Activated CD4-positive, alpha-beta T cell treated with anti-CD3 and anti-CD28 coated beads, Interleukin-2, amount 10 ng/mL, durations not matched to agents 7 days and 5 days (primary cell): ENCODE measurements around the gene HOXC9. TPM values are rescaled to one million over a fixed set of nuclear protein-coding genes. Genes with fewer than 3 reads are reported as not detected.

Source experiments
- CTCF ChIA-PET: fragments of 350-600 bp; sonication (Branson Sonifier 250); formaldehyde crosslinking; loops from one replicate; lab custom pipeline; 2021; ENCODE audit warnings: antibody characterized with exemption; lab: Charles Lee
- POLR2A ChIA-PET: fragments of 350-600 bp; sonication (Branson Sonifier 250); formaldehyde crosslinking; loops from one replicate; lab custom pipeline; 2021; ENCODE audit warnings: antibody characterized with exemption; lab: Charles Lee
- DNase-seq: peaks from one replicate; pipeline ENCODE4 v3.0.0-alpha.2; 2020
- H3K27ac Mint-ChIP-seq: one replicate; pipeline ENCODE4 v1.8.0; 2021; ENCODE audit warnings: mild to moderate bottlenecking, moderate library complexity, mixed read lengths
- H3K27me3 Mint-ChIP-seq: one replicate; pipeline ENCODE4 v1.8.0; 2021; ENCODE audit warnings: mixed read lengths
- H3K36me3 Mint-ChIP-seq: one replicate; pipeline ENCODE4 v1.8.0; 2021; ENCODE audit warnings: low read depth, mixed read lengths
- H3K4me1 Mint-ChIP-seq: one replicate; pipeline ENCODE4 v1.8.0; 2021; ENCODE audit warnings: mixed read lengths
- H3K4me3 Mint-ChIP-seq: one replicate; pipeline ENCODE4 v1.8.0; 2021; ENCODE audit warnings: mild to moderate bottlenecking, moderate library complexity, mixed read lengths
- H3K9me3 Mint-ChIP-seq: one replicate; pipeline ENCODE4 v1.8.0; 2021; ENCODE audit warnings: mixed read lengths
- total RNA-seq, 2 experiments: library from RNA; stranded (reverse); gene quantifications; one replicate each; pipeline ENCODE4 v1.2.3, GENCODE V29; 2021

The HOXC9 gene
- total RNA-seq, 2 experiments from 2014 or later: not detected

GRCh38 chr12:53997204-53998109, 2.5 kb upstream of the HOXC9 start:
- no peaks in the 10 kb centered on the region for H3K36me3 Mint-ChIP-seq
- H3K27ac Mint-ChIP-seq: no peak overlapping the region
- no peak overlapping the region for H3K4me3 Mint-ChIP-seq

GRCh38 chr12:53998110-53998899, 1.7 kb upstream of the HOXC9 start:
- Mint-ChIP-seq H3K27ac (no peak overlapping the region), H3K36me3 (no peaks in the 10 kb centered on the region), H3K9me3 (no peaks in the 10 kb centered on the region), H3K27me3 (peaks cover 98% of the 10 kb centered on the region), H3K4me1 (peaks cover 20% of the 10 kb centered on the region), H3K4me3 (no peak overlapping the region)
- ChIA-PET CTCF (interaction anchor here (0.6 to 1.2 kb wide), 3 partner anchors 8 to 216 kb away, joined by 3 to 4 read pairs (median 3); partner anchors contain the start of gene HOXC10), POLR2A (no interaction called here)
- DNase-seq: no peak

More at GRCh38 chr12:53997204-53998109, 2.5 kb upstream of the HOXC9 start:
- POLR2A ChIA-PET: no interaction called here
- Mint-ChIP-seq H3K9me3 (no peaks in the 10 kb centered on the region), H3K4me1 (peaks cover 18% of the 10 kb centered on the region), H3K27me3 (peaks cover 98% of the 10 kb centered on the region)
- no peak for DNase-seq
- CTCF ChIA-PET: interaction anchor here (0.6 to 1.2 kb wide), 5 partner anchors 9 to 217 kb away, joined by 3 to 4 read pairs (median 3); partner anchors contain the start of gene HOXC10

- POLR2A ChIA-PET: no interaction called here
Measured at GRCh38 chr12:53998900-53999236, 1.1 kb upstream of the HOXC9 start.

GRCh38 chr12:53999559-54000115, 324 bp upstream of the HOXC9 start:
- peaks cover 98% of the 10 kb centered on the region for H3K27me3 Mint-ChIP-seq
- ChIA-PET POLR2A (no interaction called here), CTCF (interaction anchor here (0.6 to 1.7 kb wide), 7 partner anchors 11 to 208 kb away, joined by 3 to 4 read pairs (median 3); no protein-coding TSS in a partner anchor)
- H3K4me3 Mint-ChIP-seq: peak overlapping the region; percentile 16
- H3K9me3 Mint-ChIP-seq: no peaks in the 10 kb centered on the region
- peaks cover 17% of the 10 kb centered on the region for H3K4me1 Mint-ChIP-seq
- no peak for DNase-seq
- H3K36me3 Mint-ChIP-seq: peaks cover 1% of the 10 kb centered on the region
- peak overlapping the region; percentile 31 for H3K27ac Mint-ChIP-seq

More at GRCh38 chr12:53998900-53999236, 1.1 kb upstream of the HOXC9 start:
- peaks cover 98% of the 10 kb centered on the region for H3K27me3 Mint-ChIP-seq
- H3K4me1 Mint-ChIP-seq: peaks cover 20% of the 10 kb centered on the region
- CTCF ChIA-PET: interaction anchor here (1.4 to 1.7 kb wide), 2 partner anchors 11 to 45 kb away, joined by 4 read pairs; no protein-coding TSS in a partner anchor
- no peak for DNase-seq
- H3K27ac Mint-ChIP-seq: no peak overlapping the region
- H3K9me3 Mint-ChIP-seq: no peaks in the 10 kb centered on the region
- no peak overlapping the region for H3K4me3 Mint-ChIP-seq
- H3K36me3 Mint-ChIP-seq: peaks cover 1% of the 10 kb centered on the region

GRCh38 chr12:54001283-54002187, 1.6 kb downstream of the HOXC9 start:
- no peak for DNase-seq
- H3K36me3 Mint-ChIP-seq: peaks cover 1% of the 10 kb centered on the region
- H3K27ac Mint-ChIP-seq: no peak overlapping the region
- no peak overlapping the region for H3K4me3 Mint-ChIP-seq
- H3K4me1 Mint-ChIP-seq: peaks cover 17% of the 10 kb centered on the region
- no peaks in the 10 kb centered on the region for H3K9me3 Mint-ChIP-seq
- H3K27me3 Mint-ChIP-seq: peaks cover 97% of the 10 kb centered on the region
- ChIA-PET CTCF (interaction anchor here (0.8 to 1.6 kb wide), 5 partner anchors 11 to 265 kb away, joined by 3 to 5 read pairs (median 3); partner anchors contain the start of gene HOXC10), POLR2A (no interaction called here)

GRCh38 chr12:54002278-54002914, 2.4 kb downstream of the HOXC9 start:
- Mint-ChIP-seq H3K4me3 (no peak overlapping the region), H3K27me3 (peaks cover 97% of the 10 kb centered on the region)

GRCh38 chr12:54002915-54003389, 3.0 kb downstream of the HOXC9 start:
- Mint-ChIP-seq H3K36me3 (peaks cover 1% of the 10 kb centered on the region), H3K4me3 (no peak overlapping the region), H3K9me3 (no peaks in the 10 kb centered on the region), H3K27me3 (peaks cover 97% of the 10 kb centered on the region), H3K4me1 (peaks cover 17% of the 10 kb centered on the region), H3K27ac (no peak overlapping the region)
- ChIA-PET CTCF (interaction anchor here (4.6 kb wide), 1 partner anchor 199 kb away, joined by 29 read pairs; no protein-coding TSS in a partner anchor), POLR2A (no interaction called here)
- DNase-seq: no peak

More at GRCh38 chr12:54002278-54002914, 2.4 kb downstream of the HOXC9 start:
- Mint-ChIP-seq H3K36me3 (peaks cover 1% of the 10 kb centered on the region), H3K9me3 (no peaks in the 10 kb centered on the region), H3K27ac (no peak overlapping the region), H3K4me1 (peaks cover 17% of the 10 kb centered on the region)
- CTCF ChIA-PET: interaction anchor here (1.0 to 1.4 kb wide), 2 partner anchors 12 to 17 kb away, joined by 3 to 4 read pairs; partner anchors contain the start of gene HOXC10
- no peak for DNase-seq
- POLR2A ChIA-PET: no interaction called here

GRCh38 chr12:54003625-54004024, 3.7 kb downstream of the HOXC9 start:
- Mint-ChIP-seq H3K27me3 (peaks cover 97% of the 10 kb centered on the region), H3K4me1 (peaks cover 17% of the 10 kb centered on the region), H3K9me3 (no peaks in the 10 kb centered on the region), H3K27ac (no peak overlapping the region), H3K4me3 (no peak overlapping the region), H3K36me3 (peaks cover 1% of the 10 kb centered on the region)
- CTCF ChIA-PET: interaction anchor here (1.0 to 4.6 kb wide), 2 partner anchors 42 to 198 kb away, joined by 3 to 29 read pairs; no protein-coding TSS in a partner anchor
- POLR2A ChIA-PET: no interaction called here
- DNase-seq: no peak

- Mint-ChIP-seq H3K4me1 (peaks cover 18% of the 10 kb centered on the region), H3K36me3 (peaks cover 1% of the 10 kb centered on the region), H3K27ac (no peak overlapping the region), H3K9me3 (no peaks in the 10 kb centered on the region), H3K27me3 (peaks cover 95% of the 10 kb centered on the region), H3K4me3 (no peak overlapping the region)
- POLR2A ChIA-PET: no interaction called here
- CTCF ChIA-PET: interaction anchor here (1.0 to 4.6 kb wide), 3 partner anchors 43 to 198 kb away, joined by 3 to 33 read pairs (median 29); partner anchors contain the start of gene SMUG1
- DNase-seq: no peak
Measured at GRCh38 chr12:54004063-54004840, 4.3 kb downstream of the HOXC9 start.

GRCh38 chr12:54004841-54005530, 5.0 kb downstream of the HOXC9 start:
- DNase-seq: no peak
- CTCF ChIA-PET: interaction anchor here (0.8 to 4.6 kb wide), 8 partner anchors 12 to 205 kb away, joined by 3 to 33 read pairs (median 6); partner anchors contain the start of genes HOXC5 and SMUG1
- Mint-ChIP-seq H3K27me3 (peaks cover 95% of the 10 kb centered on the region), H3K9me3 (no peaks in the 10 kb centered on the region), H3K4me1 (peaks cover 24% of the 10 kb centered on the region), H3K36me3 (peaks cover 1% of the 10 kb centered on the region), H3K4me3 (no peak overlapping the region), H3K27ac (no peak overlapping the region)
- POLR2A ChIA-PET: no interaction called here
